ENCODE data around the gene LRRC10B. TPM values are rescaled to one million over a fixed set of nuclear protein-coding genes. Genes with fewer than 3 reads are reported as not detected.

Gene LRRC10B
- total RNA-seq, 1 donor from 2014 or later = not detected

- no peak for DNase-seq (ENCODE audit: low read depth)
- no peak for TF ChIP-seq CTCF (conservative IDR thresholded peaks at IDR 0.05; ENCODE audit: low read depth, low read length)
Measured at GRCh38 chr11:61547246-61547645, 38.7 kb downstream of the LRRC10B start.

DNA sequence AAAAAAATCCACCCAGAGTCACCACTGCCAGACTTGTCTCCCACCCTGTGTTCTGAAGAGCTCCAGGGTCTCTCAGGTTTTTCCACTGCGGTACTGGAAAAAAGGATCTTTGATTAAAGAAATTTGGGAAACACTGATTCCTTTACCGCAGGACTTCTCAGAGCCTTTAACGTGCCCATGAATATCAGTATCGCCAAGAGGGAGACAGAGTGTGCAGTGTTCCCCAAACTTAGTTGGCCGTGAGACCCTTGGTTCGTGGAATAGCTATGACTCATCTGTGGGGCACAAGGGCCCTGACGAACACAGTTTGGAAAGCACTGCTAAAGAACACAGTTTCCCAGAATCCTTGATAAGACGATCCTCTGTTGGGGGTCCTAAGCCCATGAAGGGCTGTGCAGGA, 40.6 kb downstream of the LRRC10B start:
- no peak overlapping the region for H3K4me3 ChIP-seq (ENCODE audit: low read depth, low read length)
- DNase-seq (ENCODE audit: low read depth) = no peak
- TF ChIP-seq CTCF (conservative IDR thresholded peaks at IDR 0.05; ENCODE audit: low read depth, low read length) = no peak

More at GRCh38 chr11:61547246-61547645, 38.7 kb downstream of the LRRC10B start:
- H3K4me3 ChIP-seq (ENCODE audit: low read depth, low read length) = no peak overlapping the region

- DNase-seq (ENCODE audit: low read depth) = no peak
- no peak overlapping the region for H3K4me3 ChIP-seq (ENCODE audit: low read depth, low read length)
- TF ChIP-seq CTCF (conservative IDR thresholded peaks at IDR 0.05; ENCODE audit: low read depth, low read length) = no peak
Measured at GRCh38 chr11:61549662-61550568, 41.4 kb downstream of the LRRC10B start.

- DNase-seq (ENCODE audit: low read depth) = no peak
- no peak overlapping the region for H3K4me3 ChIP-seq (ENCODE audit: low read depth, low read length)
- no peak for TF ChIP-seq CTCF (conservative IDR thresholded peaks at IDR 0.05; ENCODE audit: low read depth, low read length)
Measured at GRCh38 chr11:61550665-61551227, 42.2 kb downstream of the LRRC10B start.

DNA sequence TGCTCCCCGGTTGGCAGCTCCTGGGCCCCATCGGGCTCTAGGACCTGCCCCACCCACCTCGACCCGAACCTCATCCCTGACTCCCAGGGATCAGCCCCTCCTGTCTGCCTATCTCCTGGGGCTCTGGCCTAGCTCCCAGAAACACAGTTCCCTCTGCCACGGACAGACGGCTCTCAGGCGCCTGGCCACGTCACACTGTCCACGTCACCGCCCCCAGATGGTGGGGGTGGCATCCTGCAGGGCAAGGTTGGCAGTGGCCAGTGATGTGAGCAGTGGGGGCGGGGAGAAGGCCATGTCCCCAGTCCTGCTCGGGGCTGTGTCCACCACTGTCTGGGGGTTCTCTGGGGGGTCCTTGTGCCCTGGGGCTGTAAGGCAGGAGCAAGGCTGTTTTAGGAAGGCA, 43.1 kb downstream of the LRRC10B start:
- TF ChIP-seq CTCF (conservative IDR thresholded peaks at IDR 0.05; ENCODE audit: low read depth, low read length) = no peak
- no peak for DNase-seq (ENCODE audit: low read depth)
- H3K4me3 ChIP-seq (ENCODE audit: low read depth, low read length) = no peak overlapping the region

- H3K4me3 ChIP-seq (ENCODE audit: low read depth, low read length) = no peak overlapping the region
- no peak for TF ChIP-seq CTCF (conservative IDR thresholded peaks at IDR 0.05; ENCODE audit: low read depth, low read length)
- no peak for DNase-seq (ENCODE audit: low read depth)
Measured at GRCh38 chr11:61552108-61552635, 43.6 kb downstream of the LRRC10B start.
